Superior temporal gyrus (tissue), 1 donor: ENCODE data around the gene PRKN.

Experiments used
- DNase-seq: peaks from one replicate; pipeline ENCODE4 v3.0.0-alpha.2; 2016; ENCODE audit errors: extremely low spot score

Gene PRKN

GRCh38 chr6:162244031-162244430 lies 483.5 kb downstream of the PRKN start:
- no peak for DNase-seq

- no peak for DNase-seq
Observed at GRCh38 chr6:162242915-162243314, 484.7 kb downstream of the PRKN start.

GRCh38 chr6:162239330-162239729 lies 488.2 kb downstream of the PRKN start:
- no peak for DNase-seq

GRCh38 chr6:162238675-162239074 lies 488.9 kb downstream of the PRKN start:
- no peak for DNase-seq

- DNase-seq = no peak
Observed at GRCh38 chr6:162237331-162237730, 490.2 kb downstream of the PRKN start.

- DNase-seq = no peak
Observed at GRCh38 chr6:162234631-162235030, 492.9 kb downstream of the PRKN start.

- DNase-seq = no peak
Observed at GRCh38 chr6:162230147-162230752, 497.3 kb downstream of the PRKN start.

- no peak for DNase-seq
Observed at GRCh38 chr6:162229093-162229492, 498.5 kb downstream of the PRKN start.

GRCh38 chr6:162226803-162227202 lies 500.8 kb downstream of the PRKN start:
- DNase-seq = no peak

GRCh38 chr6:162222521-162222920 lies 505.0 kb downstream of the PRKN start:
- no peak for DNase-seq

- no peak for DNase-seq
Observed at GRCh38 chr6:162220876-162221275, 506.7 kb downstream of the PRKN start.

- no peak for DNase-seq
Observed at GRCh38 chr6:162219266-162219665, 508.3 kb downstream of the PRKN start.

- DNase-seq = no peak
Observed at GRCh38 chr6:162217811-162218493, 509.6 kb downstream of the PRKN start.

GRCh38 chr6:162217058-162217457 lies 510.5 kb downstream of the PRKN start:
- no peak for DNase-seq

GRCh38 chr6:162211777-162212176 lies 515.8 kb downstream of the PRKN start:
- no peak for DNase-seq

GRCh38 chr6:162211022-162211421 lies 516.5 kb downstream of the PRKN start:
- DNase-seq = no peak

GRCh38 chr6:162203287-162203686 lies 524.3 kb downstream of the PRKN start:
- no peak for DNase-seq

GRCh38 chr6:162200945-162201690 lies 526.4 kb downstream of the PRKN start:
- peak; percentile 29 for DNase-seq

GRCh38 chr6:162200041-162200440 lies 527.5 kb downstream of the PRKN start:
- no peak for DNase-seq

- DNase-seq = no peak
Observed at GRCh38 chr6:162198925-162199324, 528.6 kb downstream of the PRKN start.

GRCh38 chr6:162198076-162198475 lies 529.5 kb downstream of the PRKN start:
- no peak for DNase-seq

GRCh38 chr6:162195441-162195840 lies 532.1 kb downstream of the PRKN start:
- no peak for DNase-seq

GRCh38 chr6:162190981-162191380 lies 536.6 kb downstream of the PRKN start:
- no peak for DNase-seq
